NB4 (cell line): Measurements from ENCODE around the gene MMP24.

ENCODE experiments used
- CTCF ChIP-seq: IDR thresholded peaks from one replicate; pipeline ENCODE4 v1.5.1; 2012; ENCODE audit warnings: low read depth, low read length
- TF ChIP-seq, protein P1 (sequence below): IDR thresholded peaks from 2 replicates; pipeline ENCODE4 v1.6.1; 2011; ENCODE audit warnings: low read depth, low read length

GRCh38 chr20:35223941-35224340, 2.5 kb upstream of the MMP24 start:
- TF ChIP-seq, protein P1, sequence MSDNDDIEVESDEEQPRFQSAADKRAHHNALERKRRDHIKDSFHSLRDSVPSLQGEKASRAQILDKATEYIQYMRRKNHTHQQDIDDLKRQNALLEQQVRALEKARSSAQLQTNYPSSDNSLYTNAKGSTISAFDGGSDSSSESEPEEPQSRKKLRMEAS: no peak
- TF ChIP-seq CTCF: no peak
